ENCODE data around the gene TCF4.

Gene TCF4

GRCh38 chr18:55265130-55265675, 322.8 kb downstream of the TCF4 start:
- H3K4me3 ChIP-seq: no peak overlapping the region
- peak overlapping the region in 1 of 2 donors; percentile 19 for H3K27ac ChIP-seq
- TF ChIP-seq CTCF (IDR thresholded peaks at IDR 0.05): no peak
- no peak for DNase-seq (ENCODE audit: low spot score)

DNA sequence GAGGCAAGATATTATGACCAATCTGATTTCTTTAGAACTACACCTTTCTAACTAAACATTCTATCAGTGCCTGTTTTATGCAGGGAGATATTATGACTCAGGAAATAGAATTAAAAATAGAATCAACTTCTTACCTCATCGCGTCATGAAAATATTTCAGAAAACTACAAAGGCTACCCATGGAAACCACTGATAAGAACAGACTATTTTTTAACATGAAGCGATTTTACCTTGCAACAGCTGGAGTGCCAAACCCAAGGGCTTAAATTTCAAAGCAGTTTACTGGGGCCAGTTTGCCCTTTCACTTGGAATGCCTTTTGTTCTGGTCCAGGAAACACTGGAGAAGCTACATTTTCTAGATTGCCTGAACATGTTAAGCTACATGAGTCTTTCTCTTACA, 323.9 kb downstream of the TCF4 start:
- TF ChIP-seq CTCF (IDR thresholded peaks at IDR 0.05): no peak
- Histone ChIP-seq H3K27ac (no peak overlapping the region), H3K4me3 (no peak overlapping the region)
- DNase-seq (ENCODE audit: low spot score): no peak

DNA sequence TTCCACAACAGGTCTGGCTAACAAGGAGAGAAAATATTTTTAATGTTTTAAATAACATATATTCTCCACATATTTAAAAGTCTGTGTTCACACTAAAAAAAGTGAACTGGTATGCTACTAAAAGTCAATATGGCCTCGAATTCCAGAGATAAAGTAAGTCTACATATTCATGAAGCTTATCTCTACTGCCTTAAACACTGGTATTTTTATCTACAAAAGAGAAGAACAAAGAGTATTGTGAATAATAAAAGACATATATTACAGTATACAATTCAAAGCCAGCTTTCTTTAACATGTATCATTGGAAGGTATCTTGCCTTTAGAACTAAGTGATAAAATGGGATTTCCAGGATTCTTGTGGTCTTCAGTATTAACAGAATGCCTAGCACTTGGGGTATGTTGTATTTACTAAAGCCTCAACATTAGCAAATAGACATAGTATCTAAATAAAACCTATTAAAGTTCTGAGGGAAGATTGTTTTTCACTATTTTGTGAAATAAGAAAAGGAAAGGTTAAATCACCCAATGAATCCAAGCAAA, 325.9 kb downstream of the TCF4 start:
- DNase-seq (ENCODE audit: low spot score): no peak
- no peak overlapping the region for H3K4me3 ChIP-seq
- no peak for TF ChIP-seq CTCF (IDR thresholded peaks at IDR 0.05)

GRCh38 chr18:55261253-55261652, 326.7 kb downstream of the TCF4 start:
- no peak overlapping the region for H3K27ac ChIP-seq
- TF ChIP-seq CTCF (IDR thresholded peaks at IDR 0.05): no peak
- DNase-seq (ENCODE audit: low spot score): no peak
- no peak overlapping the region for H3K4me3 ChIP-seq

More for the DNA sequence above, 325.9 kb downstream of the TCF4 start:
- no peak overlapping the region for H3K27ac ChIP-seq

GRCh38 chr18:55258088-55258487, 329.9 kb downstream of the TCF4 start:
- DNase-seq (ENCODE audit: low spot score): no peak
- no peak for TF ChIP-seq CTCF (IDR thresholded peaks at IDR 0.05)
- H3K27ac ChIP-seq: no peak overlapping the region
- H3K4me3 ChIP-seq: no peak overlapping the region

DNA sequence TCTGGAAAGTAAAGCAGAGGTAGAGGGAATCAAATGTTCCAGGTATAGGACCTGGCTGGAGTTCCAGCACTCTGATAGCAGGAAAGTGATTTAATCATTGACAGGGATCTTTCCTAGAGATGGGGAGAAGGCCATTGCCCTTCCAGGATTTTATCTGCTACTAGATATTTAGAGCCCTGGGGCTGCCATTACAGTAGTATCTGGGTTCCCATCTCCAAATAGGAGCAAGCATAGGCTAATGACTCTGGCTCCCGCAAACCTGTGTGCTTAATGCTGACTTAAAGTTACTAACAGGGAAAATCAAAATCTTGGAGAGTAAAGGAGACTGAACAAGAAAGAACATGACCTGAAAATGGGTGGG, 331.1 kb downstream of the TCF4 start:
- no peak overlapping the region for H3K27ac ChIP-seq
- no peak for DNase-seq (ENCODE audit: low spot score)
- TF ChIP-seq CTCF (IDR thresholded peaks at IDR 0.05): no peak
- H3K4me3 ChIP-seq: no peak overlapping the region

DNA sequence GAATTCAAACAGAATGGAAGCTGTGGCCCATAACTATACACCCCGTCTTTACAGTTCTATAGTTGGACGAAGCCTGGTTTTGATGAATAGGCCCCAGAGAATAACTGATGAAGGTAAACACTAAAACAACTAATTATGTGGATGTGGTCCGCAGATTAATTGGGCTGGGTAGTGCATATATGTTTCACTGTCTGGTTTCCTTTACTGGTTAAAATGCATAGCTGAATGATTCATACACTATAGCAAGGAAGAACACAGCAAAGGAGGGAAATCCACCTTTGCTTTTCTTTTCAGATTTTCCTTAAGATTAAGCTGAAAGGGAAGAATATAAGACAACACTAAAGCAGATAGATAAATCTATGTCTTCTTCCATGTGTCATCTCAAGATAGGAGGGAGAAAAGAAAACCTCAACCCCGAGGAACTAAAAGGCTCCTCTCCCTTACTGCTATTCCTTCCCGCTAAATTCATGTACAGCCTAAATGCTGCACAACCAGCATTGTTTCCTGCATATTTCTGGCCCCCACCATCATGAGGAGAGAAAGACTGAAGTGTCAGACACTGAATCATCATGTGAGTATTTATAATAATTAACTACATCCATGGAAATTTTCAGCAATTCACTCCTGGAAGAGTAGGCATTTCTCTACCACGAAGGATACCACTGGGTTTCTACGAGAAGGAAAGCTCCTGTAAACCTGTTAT, 331.6 kb downstream of the TCF4 start:
- no peak overlapping the region for H3K27ac ChIP-seq
- no peak for DNase-seq (ENCODE audit: low spot score)
- TF ChIP-seq CTCF (IDR thresholded peaks at IDR 0.05): no peak
- no peak overlapping the region for H3K4me3 ChIP-seq

Measured in coronary artery (tissue), 2 donors.